ENCODE data around the gene SLC22A23.

GRCh38 chr6:3443221-3443515 lies 13.7 kb downstream of the SLC22A23 start:
- TF ChIP-seq EZH2 (IDR thresholded peaks at IDR 0.05; ENCODE audit: low read length, unreplicated experiment) = no peak
- TF ChIP-seq CTCF (conservative IDR thresholded peaks at IDR 0.05; ENCODE audit: low read depth, low read length) = no peak
- no peak for TF ChIP-seq EZH2phosphoT487 (IDR thresholded peaks at IDR 0.05; ENCODE audit: borderline replicate concordance, low read length)

All from PC-3 (cell line).